ENCODE results near the gene MATN3. TPM values are rescaled to one million over a fixed set of nuclear protein-coding genes. Genes with fewer than 3 reads are reported as not detected.

MATN3 gene
- total and polyA plus RNA-seq, 3 donors from 2014 or later = 1.9 to 2.7 (median 2.1) TPM

DNA sequence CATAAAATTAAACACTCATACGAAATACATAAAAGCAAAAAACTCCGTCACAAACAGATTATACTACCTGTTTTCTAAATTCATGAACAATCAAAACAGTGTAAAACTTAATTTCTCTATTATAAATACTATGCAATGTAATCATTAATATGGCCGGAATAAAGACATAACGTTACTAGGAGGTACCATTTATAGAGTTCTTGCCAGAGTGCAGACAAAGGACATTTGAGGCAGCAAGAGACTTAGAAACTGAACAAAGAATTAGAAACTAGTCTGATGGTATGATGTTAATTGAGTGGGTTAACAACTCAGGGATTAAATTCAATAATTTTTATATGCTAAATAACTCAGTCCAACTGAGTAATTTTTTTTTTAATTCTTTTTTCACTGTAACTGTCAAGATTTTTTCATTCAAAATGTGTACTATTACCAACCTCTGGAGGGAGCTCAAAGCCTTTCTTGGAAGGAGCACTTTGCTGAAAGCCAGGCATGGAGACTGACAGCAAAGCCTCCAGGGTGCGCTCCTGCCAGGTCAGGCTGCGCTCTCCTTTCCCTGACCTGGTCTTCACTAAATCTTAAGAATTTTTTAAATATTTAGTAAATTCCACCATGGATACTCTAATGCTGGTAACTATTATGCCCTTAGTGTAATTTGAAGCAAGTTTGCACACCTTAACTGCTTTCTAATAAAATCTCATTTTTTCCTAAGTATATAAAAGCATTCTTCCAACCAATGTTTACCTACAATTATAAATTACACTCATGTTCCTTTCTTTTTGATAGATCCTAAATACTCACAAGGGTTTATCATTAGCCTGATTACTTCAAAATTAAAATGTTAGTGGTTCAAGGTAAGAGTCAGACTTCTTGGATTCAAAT, 56.7 kb downstream of the MATN3 start:
- H3K4me1 ChIP-seq = no peaks in the 10 kb centered on the region
- no peaks in the 10 kb centered on the region for H3K9me3 ChIP-seq
- intact Hi-C loops (cut with DNase I; ENCODE audit: low total_unique reads) = no loop called here
- H3K27me3 ChIP-seq = no peaks in the 10 kb centered on the region
- no peak overlapping the region for H3K4me3 ChIP-seq
- TF ChIP-seq POLR2A (IDR thresholded peaks at IDR 0.05) = no peak
- TF ChIP-seq, protein P1, sequence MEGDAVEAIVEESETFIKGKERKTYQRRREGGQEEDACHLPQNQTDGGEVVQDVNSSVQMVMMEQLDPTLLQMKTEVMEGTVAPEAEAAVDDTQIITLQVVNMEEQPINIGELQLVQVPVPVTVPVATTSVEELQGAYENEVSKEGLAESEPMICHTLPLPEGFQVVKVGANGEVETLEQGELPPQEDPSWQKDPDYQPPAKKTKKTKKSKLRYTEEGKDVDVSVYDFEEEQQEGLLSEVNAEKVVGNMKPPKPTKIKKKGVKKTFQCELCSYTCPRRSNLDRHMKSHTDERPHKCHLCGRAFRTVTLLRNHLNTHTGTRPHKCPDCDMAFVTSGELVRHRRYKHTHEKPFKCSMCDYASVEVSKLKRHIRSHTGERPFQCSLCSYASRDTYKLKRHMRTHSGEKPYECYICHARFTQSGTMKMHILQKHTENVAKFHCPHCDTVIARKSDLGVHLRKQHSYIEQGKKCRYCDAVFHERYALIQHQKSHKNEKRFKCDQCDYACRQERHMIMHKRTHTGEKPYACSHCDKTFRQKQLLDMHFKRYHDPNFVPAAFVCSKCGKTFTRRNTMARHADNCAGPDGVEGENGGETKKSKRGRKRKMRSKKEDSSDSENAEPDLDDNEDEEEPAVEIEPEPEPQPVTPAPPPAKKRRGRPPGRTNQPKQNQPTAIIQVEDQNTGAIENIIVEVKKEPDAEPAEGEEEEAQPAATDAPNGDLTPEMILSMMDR (IDR thresholded peaks at IDR 0.05) = peak; percentile 55 to 68 (median 64)
- H3K36me3 ChIP-seq (ENCODE audit: low read depth, missing control alignments) = no peaks in the 10 kb centered on the region
- DNase-seq = peak; percentile 62
- 69% methylated on average over 6 of the region's 6 CpGs for WGBS, 2 donors
- no peak overlapping the region for H3K27ac ChIP-seq

DNA sequence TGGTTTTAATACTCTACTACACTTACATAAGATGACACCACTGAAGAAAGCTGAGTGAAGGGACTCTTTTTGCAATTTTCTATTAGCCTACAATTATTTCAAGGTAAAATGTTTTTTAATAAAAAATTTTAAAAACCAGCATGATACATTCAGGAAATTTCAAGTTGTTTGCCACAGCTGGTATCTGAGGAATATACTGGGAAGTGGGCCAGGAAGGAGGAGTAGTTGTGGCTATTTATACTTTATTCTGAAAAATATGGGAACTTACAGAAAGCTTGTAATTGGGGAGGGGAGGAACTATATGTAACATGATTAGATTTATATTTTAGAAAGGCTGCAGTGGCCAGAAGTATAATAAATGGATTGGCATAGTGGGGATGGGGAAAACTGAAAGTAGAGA, 63.4 kb downstream of the MATN3 start:
- Histone ChIP-seq H3K9me3 (no peaks in the 10 kb centered on the region), H3K27me3 (no peaks in the 10 kb centered on the region), H3K4me1 (no peaks in the 10 kb centered on the region), H3K4me3 (no peak overlapping the region), H3K36me3 (ENCODE audit: low read depth, missing control alignments) (no peaks in the 10 kb centered on the region), H3K27ac (no peak overlapping the region)
- intact Hi-C loops (cut with DNase I; ENCODE audit: low total_unique reads) = no loop called here
- no peak for DNase-seq
- TF ChIP-seq POLR2A (IDR thresholded peaks at IDR 0.05) = no peak
- TF ChIP-seq, protein P1 (IDR thresholded peaks at IDR 0.05) = no peak

DNA sequence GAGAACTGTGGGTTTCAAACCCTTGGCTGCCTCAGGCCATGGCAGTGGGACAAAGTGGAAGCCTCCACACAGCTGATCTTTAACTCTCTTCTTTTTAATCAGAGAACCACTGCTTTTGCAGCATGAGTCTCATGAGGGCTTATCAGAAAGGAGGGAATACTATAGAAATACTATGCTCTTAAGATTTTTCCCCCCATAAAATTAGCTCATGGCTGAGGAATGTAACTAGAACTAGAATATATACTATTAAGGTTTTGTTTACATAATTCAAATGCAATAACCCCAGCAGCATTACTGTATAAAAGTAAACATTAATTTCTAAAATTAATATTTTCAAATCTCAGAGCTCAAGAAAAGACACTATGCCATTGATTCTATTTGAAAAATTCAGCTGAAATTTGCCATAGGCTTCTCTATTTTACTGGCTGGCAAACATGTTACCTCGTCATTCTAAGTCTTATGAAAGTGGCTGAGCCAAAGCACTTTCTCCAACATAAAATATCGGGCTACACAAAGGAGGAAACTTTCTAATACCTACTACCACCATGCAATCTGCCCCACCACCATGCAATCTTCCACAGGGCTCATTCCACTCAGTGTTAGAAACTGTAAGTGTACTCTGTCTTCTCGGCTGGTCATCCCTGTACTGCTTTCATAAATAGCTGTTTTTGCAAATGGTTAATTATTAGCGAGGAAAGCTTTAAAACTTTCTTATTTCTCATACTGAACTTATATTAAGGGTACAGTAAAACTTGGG, 65.1 kb downstream of the MATN3 start:
- no peaks in the 10 kb centered on the region for H3K9me3 ChIP-seq
- H3K4me1 ChIP-seq = no peaks in the 10 kb centered on the region
- H3K27ac ChIP-seq = no peak overlapping the region
- H3K27me3 ChIP-seq = no peaks in the 10 kb centered on the region
- no peak for DNase-seq
- no peak overlapping the region for H3K4me3 ChIP-seq
- no peaks in the 10 kb centered on the region for H3K36me3 ChIP-seq (ENCODE audit: low read depth, missing control alignments)
- intact Hi-C loops (cut with DNase I; ENCODE audit: low total_unique reads) = no loop called here
- WGBS, 2 donors = 93 to 94% methylated on average over 4 of the region's 4 CpGs
- TF ChIP-seq, protein P1 (IDR thresholded peaks at IDR 0.05) = no peak

DNA sequence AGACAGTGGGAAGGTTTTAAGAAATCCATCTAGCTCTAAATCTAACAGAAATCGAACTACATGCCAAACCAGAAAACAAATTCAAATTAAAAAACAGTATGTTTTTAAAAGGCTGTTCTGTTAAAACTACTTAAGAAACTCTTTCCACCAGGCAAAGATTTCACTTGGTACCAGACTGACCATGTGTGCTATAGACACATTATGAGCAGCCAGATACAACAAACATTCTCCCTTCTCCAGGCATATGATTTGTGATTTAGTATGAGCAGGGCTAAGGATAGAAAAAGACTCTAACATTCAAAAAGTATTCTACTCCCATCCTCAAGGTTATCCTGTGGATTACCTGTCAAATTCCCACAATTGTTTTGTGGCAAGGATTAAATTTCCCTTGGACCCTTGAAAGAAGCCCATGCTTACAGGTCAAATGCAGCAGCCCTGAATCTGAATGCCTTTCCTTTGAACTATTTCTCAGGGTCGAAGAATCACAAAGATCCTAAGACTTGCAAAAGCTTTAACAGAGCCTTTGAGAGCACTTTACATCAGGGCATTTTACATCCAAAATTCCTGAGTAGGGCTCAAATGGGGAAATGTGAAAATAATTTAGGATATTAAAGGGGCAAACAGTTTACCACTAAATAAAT, 68.1 kb downstream of the MATN3 start:
- DNase-seq = no peak
- intact Hi-C loops (cut with DNase I; ENCODE audit: low total_unique reads) = no loop called here
- Histone ChIP-seq H3K27ac (no peak overlapping the region), H3K4me3 (no peak overlapping the region), H3K9me3 (no peaks in the 10 kb centered on the region), H3K4me1 (no peaks in the 10 kb centered on the region), H3K27me3 (no peaks in the 10 kb centered on the region), H3K36me3 (ENCODE audit: low read depth, missing control alignments) (no peaks in the 10 kb centered on the region)
- TF ChIP-seq, protein P1 (IDR thresholded peaks at IDR 0.05) = no peak
- no peak for TF ChIP-seq POLR2A (IDR thresholded peaks at IDR 0.05)
- 60 to 70% methylated on average over 2 of the region's 2 CpGs for WGBS, 2 donors

All from testis (tissue), 3 donors.